ENCODE results near the gene USP14.
"Not testable (repeated sequence)": the region's sequence is repeated elsewhere in the genome, so short reads cannot be mapped to it uniquely, and the experiment has no call there.

GRCh38 chr18:109130-109921 lies 49.0 kb upstream of the USP14 start:
- not testable (repeated sequence) for TF ChIP-seq CTCF (IDR thresholded peaks at IDR 0.05); E2F6 (IDR thresholded peaks at IDR 0.05; ENCODE audit: borderline replicate concordance, low read depth); ZSCAN20 (CRISPR knock-in tag; IDR thresholded peaks at IDR 0.05); CHD2 (IDR thresholded peaks at IDR 0.05; ENCODE audit: low read length, partially characterized antibody); ZC3H11A (IDR thresholded peaks at IDR 0.05); MAX (IDR thresholded peaks at IDR 0.05); RFX5 (IDR thresholded peaks at IDR 0.05); RCOR1 (IDR thresholded peaks at IDR 0.05; ENCODE audit: low read depth, low read length); REST (IDR thresholded peaks at IDR 0.05)
- 0 out of 5 replicates have a peak, but pooled peaks of 1 of the 2 experiments have one; percentile 25 for TF ChIP-seq RAD21 (conservative IDR thresholded peaks at IDR 0.05 in 1 of 2, IDR thresholded peaks at IDR 0.05 in 1 of 2)
